K562 (cell line): Measurements from ENCODE around the gene IGF2BP3. TPM values are rescaled to one million over a fixed set of nuclear protein-coding genes. Genes with fewer than 3 reads are reported as not detected.
A peak's percentile ranks its signal among the peaks of the same experiment; 100 is the strongest.

Source experiments
- CBX8 ChIP-seq: fragments of 200-600 bp; sonication (generic); IDR thresholded peaks from 2 replicates; pipeline ENCODE4 v1.6.1; 2012; ENCODE audit warnings: borderline replicate concordance, mixed run types, low read depth, mild to moderate bottlenecking, moderate library complexity, mixed read lengths, low read length, control low read depth, inconsistent platforms; ENCODE audit not compliant: poor library complexity, severe bottlenecking; ENCODE audit errors: extremely low read depth
- CTCF ChIP-seq, 3 experiments: IDR thresholded peaks in 2 of 3; conservative IDR thresholded peaks in 1 of 3; 2 replicates each; pipeline ENCODE4 v1.5.1; 2011 to 2012; ENCODE audit warnings: low read length in 3 of 3, mild to moderate bottlenecking in 3 of 3, control low read depth in 2 of 3, improper control_type of control experiment in 1 of 3, inconsistent platforms in 1 of 3, low read depth in 1 of 3, mixed read lengths in 1 of 3, moderate library complexity in 1 of 3; ENCODE audit not compliant: insufficient read depth in 2 of 3
- FOS ChIP-seq: IDR thresholded peaks from 3 replicates; pipeline ENCODE4 v1.6.1; 2011; ENCODE audit not compliant: insufficient read length; ENCODE audit errors: extremely low read depth
- FOSL1 ChIP-seq: fragments of 200-800 bp; sonication (Bioruptor generic); conservative IDR thresholded peaks from 2 replicates; pipeline ENCODE4 v1.6.1; 2016; ENCODE audit warnings: missing genetic modification characterization, missing compliant biosample characterization
- FOXP4 ChIP-seq: sonication (generic); formaldehyde crosslinking; IDR thresholded peaks from 2 replicates; pipeline ENCODE4 v1.8.0; 2022; ENCODE audit warnings: mild to moderate bottlenecking, missing genetic modification reagents, borderline replicate concordance
- HOMEZ ChIP-seq: fragments of 250-450 bp; sonication (Bioruptor Pico); IDR thresholded peaks from 2 replicates; pipeline ENCODE4 v1.4.0; 2020; ENCODE audit warnings: mild to moderate bottlenecking, moderate library complexity
- KLF16 ChIP-seq: IDR thresholded peaks from 2 replicates; pipeline ENCODE4 v1.6.1; 2016; ENCODE audit warnings: antibody characterized with exemption
- MAZ ChIP-seq, 2 experiments: fragments of 450-650 bp in 1 of 2; sonication (generic) in 1 of 2; formaldehyde crosslinking; IDR thresholded peaks in 1 of 2; conservative IDR thresholded peaks in 1 of 2; 2 replicates each; pipeline versions ENCODE4 v1.4.0 to v1.5.0; 2020; ENCODE audit warnings: mild to moderate bottlenecking in 1 of 2, missing genetic modification reagents in 1 of 2
- MNT ChIP-seq, 2 experiments: fragments of 450-650 bp; conservative IDR thresholded peaks; 2 replicates each; pipeline ENCODE4 v1.6.1; 2017; ENCODE audit warnings: mild to moderate bottlenecking in 2 of 2, moderate library complexity in 2 of 2
- MTA1 ChIP-seq: fragments of 450-650 bp; IDR thresholded peaks from 2 replicates; pipeline ENCODE4 v1.6.1; 2017; ENCODE audit warnings: borderline replicate concordance
- NCOA4 ChIP-seq: fragments of 450-650 bp; IDR thresholded peaks from 2 replicates; pipeline ENCODE4 v1.6.1; 2018; ENCODE audit warnings: mild to moderate bottlenecking; ENCODE audit not compliant: partially characterized antibody
- NCOR1 ChIP-seq: fragments of 450-650 bp; IDR thresholded peaks from 2 replicates; pipeline ENCODE4 v1.6.1; 2016; ENCODE audit warnings: mild to moderate bottlenecking, moderate library complexity
- NFE2L1 ChIP-seq: fragments of 450-650 bp; IDR thresholded peaks from 2 replicates; pipeline ENCODE4 v1.6.1; 2016; ENCODE audit warnings: missing genetic modification characterization, low read depth, mild to moderate bottlenecking, missing compliant biosample characterization, moderate library complexity, borderline replicate concordance
- POLR3A ChIP-seq: IDR thresholded peaks from 2 replicates; pipeline ENCODE4 v1.6.1; 2011; ENCODE audit warnings: borderline replicate concordance, mild to moderate bottlenecking, moderate library complexity; ENCODE audit not compliant: insufficient read length, insufficient read depth; ENCODE audit errors: extremely low read depth
- RCOR1 ChIP-seq, 2 experiments: IDR thresholded peaks; 2 replicates each; pipeline ENCODE4 v1.6.1; 2012; ENCODE audit warnings: low read depth in 2 of 2, low read length in 2 of 2, borderline replicate concordance in 1 of 2, improper control_type of control experiment in 1 of 2
- STAT5A ChIP-seq: IDR thresholded peaks from 2 replicates; pipeline ENCODE4 v1.6.1; 2012; ENCODE audit warnings: low read length, inconsistent platforms, borderline replicate concordance
- TBL1XR1 ChIP-seq, 2 experiments: IDR thresholded peaks; 2 replicates each; pipeline ENCODE4 v1.6.1; 2012; ENCODE audit warnings: improper control_type of control experiment in 2 of 2, low read length in 2 of 2, mild to moderate bottlenecking in 1 of 2
- TEAD4 ChIP-seq, 2 experiments: sonication (generic) in 1 of 2; formaldehyde crosslinking in 1 of 2; IDR thresholded peaks; 2 replicates each; pipeline versions ENCODE4 v1.6.1 to v1.8.0; 2012 to 2022; ENCODE audit warnings: borderline replicate concordance in 1 of 2, inconsistent platforms in 1 of 2, low read length in 1 of 2, mild to moderate bottlenecking in 1 of 2, missing genetic modification reagents in 1 of 2
- ZBTB8A ChIP-seq: fragments of 450-650 bp; IDR thresholded peaks from 2 replicates; pipeline ENCODE4 v1.6.1; 2018; ENCODE audit warnings: mild to moderate bottlenecking, moderate library complexity; ENCODE audit not compliant: partially characterized antibody
- ZNF133 ChIP-seq: fragments of 250-450 bp; sonication (Bioruptor Pico); IDR thresholded peaks from 2 replicates; pipeline ENCODE4 v1.4.0; 2020; ENCODE audit warnings: mild to moderate bottlenecking
- polyA plus RNA-seq, 8 experiments: library from polyadenylated mRNA; depleted of rRNA in 4 of 8; stranded (reverse) in 5 of 8; unstranded in 3 of 8; fragments of >200 nt; fragmentation: Nextera tagmentation in 2 of 8; fragmentation: Illumina TruSeq in 1 of 8; extraction: Ambion mirVana in 2 of 8; extraction: Trizol in 1 of 8; gene quantifications; 2 replicates each; pipeline versions ENCODE4 v1.2.1 to v1.2.3, GENCODE V29; 2011 to 2014; ENCODE audit warnings: inconsistent platforms in 1 of 8, missing spikeins in 1 of 8
- total RNA-seq, 7 experiments: library from RNA; depleted of rRNA in 6 of 7; stranded (reverse); fragments of >200 nt in 6 of 7; fragmentation: Illumina TruSeq in 2 of 7; extraction: Trizol in 2 of 7; gene quantifications; 2 replicates each; pipeline versions ENCODE4 v1.2.1 to v1.2.3, GENCODE V29; 2011 to 2021; ENCODE audit warnings: low replicate concordance in 1 of 7

IGF2BP3 gene
- total and polyA plus RNA-seq, 9 of the 15 experiments (the other 6 are each of a cell fraction or from before 2014, with no cell fraction given) = 8.4 to 88.1 (median 61.2) TPM

- TF ChIP-seq MTA1 (peak; percentile 79; the same call in 1 of the 2 replicates), HOMEZ (CRISPR knock-in tag) (no peak), NFE2L1 (tag) (peak; percentile 86), POLR3A (no peak), RCOR1 (IDR thresholded peaks at IDR 0.05; ENCODE audit: borderline replicate concordance in 1 of 2, low read depth in 2 of 2, low read length in 2 of 2) (peak; percentile 70 to 97; a peak in 3 of 4 replicates), NCOA4 (no peak), KLF16 (peak; percentile 86), FOSL1 (tag) (peak; percentile 96), TBL1XR1 (IDR thresholded peaks at IDR 0.05; ENCODE audit: low read length in 2 of 2) (peak; percentile 41 to 96; a peak in 2 of 4 replicates), NCOR1 (peak; percentile 84), MNT (conservative IDR thresholded peaks at IDR 0.05) (peak; percentile 28 to 60; a peak in 3 of 4 replicates), ZBTB8A (no peak), CBX8 (no peak), ZNF133 (no peak), FOXP4 (no peak), TEAD4 (IDR thresholded peaks at IDR 0.05; ENCODE audit: low read length) (peak; percentile 71; the same call in 1 of the 2 replicates), TEAD4 (CRISPR knock-in tag; IDR thresholded peaks at IDR 0.05; ENCODE audit: borderline replicate concordance) (no peak), MAZ (CRISPR knock-in tag; conservative IDR thresholded peaks at IDR 0.05 in 1 of 2, IDR thresholded peaks at IDR 0.05 in 1 of 2) (no peak; a peak in 1 of 4 replicates), STAT5A (peak; percentile 30; the same call in 1 of the 2 replicates), FOS (peak; percentile 33), CTCF (IDR thresholded peaks at IDR 0.05 in 2 of 3, conservative IDR thresholded peaks at IDR 0.05 in 1 of 3; ENCODE audit: insufficient read depth in 2 of 3, low read depth in 1 of 3, low read length in 3 of 3) (peak; percentile 85 to 93 (median 93))
Observed at GRCh38 chr7:23273141-23273599, 197.1 kb downstream of the IGF2BP3 start (continued).
